ENCODE results near the gene B4GALNT2.
"Not testable (repeated sequence)": the region's sequence is repeated elsewhere in the genome, so short reads cannot be mapped to it uniquely, and the experiment has no call there.

Gene B4GALNT2

GRCh38 chr17:49180303-49180702 lies 47.7 kb downstream of the B4GALNT2 start:
- in situ Hi-C loops (cut with MboI; ENCODE audit: low sequenced_read_pairs), result no loop called here

GRCh38 chr17:49180998-49181635 lies 48.5 kb downstream of the B4GALNT2 start:
- in situ Hi-C loops (cut with MboI; ENCODE audit: low sequenced_read_pairs), result no loop called here

- in situ Hi-C loops (cut with MboI; ENCODE audit: low sequenced_read_pairs), result no loop called here
Measured at GRCh38 chr17:49183341-49183740, 50.8 kb downstream of the B4GALNT2 start.

GRCh38 chr17:49183801-49184200 lies 51.2 kb downstream of the B4GALNT2 start:
- in situ Hi-C loops (cut with MboI; ENCODE audit: low sequenced_read_pairs), result no loop called here

GRCh38 chr17:49184522-49184921 lies 52.0 kb downstream of the B4GALNT2 start:
- in situ Hi-C loops (cut with MboI; ENCODE audit: low sequenced_read_pairs), result not testable (repeated sequence)

- in situ Hi-C loops (cut with MboI; ENCODE audit: low sequenced_read_pairs), result not testable (repeated sequence)
Measured at GRCh38 chr17:49185381-49185780, 52.8 kb downstream of the B4GALNT2 start.

GRCh38 chr17:49187301-49187700 lies 54.7 kb downstream of the B4GALNT2 start:
- in situ Hi-C loops (cut with MboI; ENCODE audit: low sequenced_read_pairs), result no loop called here

GRCh38 chr17:49190932-49191331 lies 58.4 kb downstream of the B4GALNT2 start:
- in situ Hi-C loops (cut with MboI; ENCODE audit: low sequenced_read_pairs), result no loop called here

GRCh38 chr17:49191409-49191916 lies 58.9 kb downstream of the B4GALNT2 start:
- in situ Hi-C loops (cut with MboI; ENCODE audit: low sequenced_read_pairs), result no loop called here

- in situ Hi-C loops (cut with MboI; ENCODE audit: low sequenced_read_pairs), result no loop called here
Measured at GRCh38 chr17:49191917-49192741, 59.6 kb downstream of the B4GALNT2 start.

- in situ Hi-C loops (cut with MboI; ENCODE audit: low sequenced_read_pairs), result no loop called here
Measured at GRCh38 chr17:49193513-49194296, 61.1 kb downstream of the B4GALNT2 start.

GRCh38 chr17:49194297-49194607 lies 61.7 kb downstream of the B4GALNT2 start:
- in situ Hi-C loops (cut with MboI; ENCODE audit: low sequenced_read_pairs), result no loop called here

- in situ Hi-C loops (cut with MboI; ENCODE audit: low sequenced_read_pairs), result no loop called here
Measured at GRCh38 chr17:49195751-49196150, 63.2 kb downstream of the B4GALNT2 start.

- in situ Hi-C loops (cut with MboI; ENCODE audit: low sequenced_read_pairs), result no loop called here
Measured at GRCh38 chr17:49196520-49196919, 64.0 kb downstream of the B4GALNT2 start.

- in situ Hi-C loops (cut with MboI; ENCODE audit: low sequenced_read_pairs), result no loop called here
Measured at GRCh38 chr17:49197346-49197998, 64.9 kb downstream of the B4GALNT2 start.

GRCh38 chr17:49198211-49198610 lies 65.6 kb downstream of the B4GALNT2 start:
- in situ Hi-C loops (cut with MboI; ENCODE audit: low sequenced_read_pairs), result no loop called here

- in situ Hi-C loops (cut with MboI; ENCODE audit: low sequenced_read_pairs), result no loop called here
Measured at GRCh38 chr17:49200423-49201083, 68.0 kb downstream of the B4GALNT2 start.

GRCh38 chr17:49201481-49201927 lies 68.9 kb downstream of the B4GALNT2 start:
- in situ Hi-C loops (cut with MboI; ENCODE audit: low sequenced_read_pairs), result no loop called here

- in situ Hi-C loops (cut with MboI; ENCODE audit: low sequenced_read_pairs), result no loop called here
Measured at GRCh38 chr17:49203796-49204195, 71.2 kb downstream of the B4GALNT2 start.

GRCh38 chr17:49204516-49204915 lies 71.9 kb downstream of the B4GALNT2 start:
- in situ Hi-C loops (cut with MboI; ENCODE audit: low sequenced_read_pairs), result no loop called here
